Measurements from ENCODE around the gene TUSC2. TPM values are rescaled to one million over a fixed set of nuclear protein-coding genes. Genes with fewer than 3 reads are reported as not detected.
A peak's percentile ranks its signal among the peaks of the same experiment; 100 is the strongest.
"Not testable (repeated sequence)": the region's sequence is repeated elsewhere in the genome, so short reads cannot be mapped to it uniquely, and the experiment has no call there.

The TUSC2 gene
- total RNA-seq, 3 donors from 2014 or later = 40.8 to 48.7 (median 48.5) TPM

GRCh38 chr3:50292159-50293078, 35.6 kb downstream of the TUSC2 start, which contains the start of gene IFRD2:
Gene IFRD2 (minus strand): TSS chr3:50292429. CDS start chr3:50292274, 155 bp downstream.
- no peaks in the 10 kb centered on the region for H3K9me3 Mint-ChIP-seq
- DNase-seq = peak; percentile 94
- peaks cover 22% of the 10 kb centered on the region for H3K36me3 Mint-ChIP-seq (ENCODE audit: insufficient read depth)
- peaks cover 17% of the 10 kb centered on the region for H3K4me1 Mint-ChIP-seq (ENCODE audit: low read depth)
- H3K27me3 Mint-ChIP-seq (ENCODE audit: low read depth) = no peaks in the 10 kb centered on the region
- peak within 1 kb of the TSS; percentile 88 for H3K4me3 Mint-ChIP-seq
- ATAC-seq = peak; percentile 98

DNA sequence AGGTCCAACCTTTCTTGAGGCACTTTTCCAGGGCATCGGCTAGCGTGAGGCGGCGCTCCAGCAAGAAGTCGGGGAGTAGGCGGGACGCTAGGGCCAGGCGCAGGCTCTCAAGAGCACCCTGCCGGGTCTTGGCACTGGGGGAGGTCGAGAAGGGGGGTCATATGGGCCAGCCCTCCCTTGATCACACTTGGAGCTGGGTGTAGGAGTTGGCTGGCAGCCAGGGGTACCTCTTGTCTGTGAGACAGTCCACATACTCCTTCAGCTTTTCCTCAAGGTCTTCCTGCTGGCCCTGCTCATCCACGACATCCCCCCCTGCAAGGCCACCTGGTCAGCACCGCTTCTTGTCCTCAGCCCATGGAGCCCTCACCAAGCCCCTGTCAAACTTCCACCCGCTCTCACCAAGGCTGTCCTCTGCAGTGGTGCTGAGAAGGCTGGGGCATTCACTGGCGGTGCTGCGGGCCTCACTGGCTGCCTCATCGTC, 37.8 kb downstream of the TUSC2 start:
- H3K27me3 Mint-ChIP-seq (ENCODE audit: low read depth) = no peaks in the 10 kb centered on the region
- peaks cover 17% of the 10 kb centered on the region for H3K4me1 Mint-ChIP-seq (ENCODE audit: low read depth)
- ATAC-seq (no peak), DNase-seq (no peak)
- H3K9me3 Mint-ChIP-seq = no peaks in the 10 kb centered on the region
- peaks cover 22% of the 10 kb centered on the region for H3K36me3 Mint-ChIP-seq (ENCODE audit: insufficient read depth)
- peak overlapping the region; percentile 88 for H3K4me3 Mint-ChIP-seq

DNA sequence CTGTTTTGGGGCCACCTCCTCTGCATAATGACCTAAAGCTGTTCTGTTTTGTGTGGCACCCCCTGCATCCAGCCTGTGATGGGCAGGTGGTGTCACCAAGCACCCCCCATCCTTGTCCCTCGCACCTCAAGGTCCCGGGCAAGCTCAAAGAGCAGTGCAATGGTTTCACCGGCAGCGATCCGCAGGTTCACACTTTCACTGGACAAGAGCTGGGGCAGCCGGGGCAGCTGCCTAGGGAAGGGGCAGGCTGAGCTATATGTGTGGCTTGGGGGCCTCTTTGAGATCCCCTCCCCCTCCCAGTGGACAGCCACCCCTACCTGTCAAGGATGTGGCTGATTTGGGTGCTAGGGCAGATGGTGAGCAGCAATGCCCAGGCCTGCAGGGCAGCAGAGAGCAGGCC, 38.9 kb downstream of the TUSC2 start:
- ATAC-seq = no peak
- Mint-ChIP-seq H3K36me3 (ENCODE audit: insufficient read depth) (peaks cover 22% of the 10 kb centered on the region), H3K4me1 (ENCODE audit: low read depth) (peaks cover 17% of the 10 kb centered on the region), H3K4me3 (peak overlapping the region; percentile 88), H3K9me3 (no peaks in the 10 kb centered on the region), H3K27me3 (ENCODE audit: low read depth) (no peaks in the 10 kb centered on the region)
- no peak for DNase-seq

DNA sequence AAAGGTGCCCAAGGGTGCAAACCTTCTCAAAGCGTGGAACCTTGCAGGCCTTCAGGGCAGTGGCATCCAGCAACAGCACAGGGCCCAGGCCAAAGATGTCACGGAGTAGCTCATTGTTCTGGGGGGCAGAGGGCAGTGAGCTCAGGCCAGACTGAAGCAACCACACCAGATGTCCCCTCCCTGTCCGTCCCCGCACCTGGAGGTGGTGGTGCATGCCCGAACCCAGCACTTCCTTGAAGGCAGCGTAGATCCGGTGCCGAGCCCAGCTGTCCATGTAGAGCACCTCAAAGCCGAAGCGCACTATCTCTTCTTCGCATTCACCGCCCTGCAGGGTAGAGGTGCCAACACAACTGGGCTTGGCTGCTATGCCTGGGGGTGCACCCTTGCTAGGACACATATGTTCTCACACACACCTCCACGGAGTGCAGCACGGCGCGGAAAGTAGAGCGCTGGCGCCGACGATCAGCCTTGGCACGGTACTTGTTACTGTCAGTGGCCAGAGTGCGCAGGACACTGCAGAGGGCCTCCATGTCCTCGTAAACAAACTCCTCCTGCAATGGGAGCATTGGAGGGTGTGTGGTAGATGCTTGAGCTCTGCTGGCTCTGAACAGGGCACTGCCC, 39.5 kb downstream of the TUSC2 start:
- Mint-ChIP-seq H3K27me3 (ENCODE audit: low read depth) (no peaks in the 10 kb centered on the region), H3K9me3 (no peaks in the 10 kb centered on the region), H3K4me1 (ENCODE audit: low read depth) (peaks cover 17% of the 10 kb centered on the region), H3K36me3 (ENCODE audit: insufficient read depth) (peaks cover 22% of the 10 kb centered on the region), H3K4me3 (no peak overlapping the region)
- ATAC-seq (no peak), DNase-seq (no peak)

DNA sequence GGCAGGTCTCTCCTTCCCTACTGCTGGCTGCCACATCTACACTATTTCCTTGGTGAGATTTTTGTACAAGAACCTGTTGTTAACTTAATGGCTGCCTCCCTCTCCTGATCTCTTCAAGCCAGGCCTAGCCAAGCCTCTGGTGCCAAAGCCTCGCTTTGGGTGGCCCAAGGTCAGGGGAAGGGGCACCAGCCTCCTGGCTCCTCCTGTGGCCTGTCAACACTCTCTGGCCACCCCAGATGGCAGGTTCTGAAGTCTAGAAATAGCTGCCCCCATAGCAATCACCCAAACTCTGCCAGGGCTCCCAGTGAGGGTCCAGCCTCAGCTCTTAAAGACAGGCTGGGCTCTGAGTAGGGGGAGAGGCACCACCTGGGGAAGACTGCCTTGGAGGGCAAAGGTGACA, 40.8 kb downstream of the TUSC2 start:
- ATAC-seq = no peak
- no peak overlapping the region for H3K4me3 Mint-ChIP-seq
- H3K36me3 Mint-ChIP-seq (ENCODE audit: insufficient read depth) = peaks cover 22% of the 10 kb centered on the region
- no peaks in the 10 kb centered on the region for H3K27me3 Mint-ChIP-seq (ENCODE audit: low read depth)
- no peaks in the 10 kb centered on the region for H3K9me3 Mint-ChIP-seq
- H3K4me1 Mint-ChIP-seq (ENCODE audit: low read depth) = peaks cover 9% of the 10 kb centered on the region
- DNase-seq = no peak

GRCh38 chr3:50286322-50287227, 41.4 kb downstream of the TUSC2 start:
- DNase-seq (no peak), ATAC-seq (peak; percentile 10 to 13)
- peaks cover 22% of the 10 kb centered on the region for H3K36me3 Mint-ChIP-seq (ENCODE audit: insufficient read depth)
- H3K4me3 Mint-ChIP-seq = no peak overlapping the region
- peaks cover 9% of the 10 kb centered on the region for H3K4me1 Mint-ChIP-seq (ENCODE audit: low read depth)
- no peaks in the 10 kb centered on the region for H3K27me3 Mint-ChIP-seq (ENCODE audit: low read depth)
- H3K9me3 Mint-ChIP-seq = no peaks in the 10 kb centered on the region

DNA sequence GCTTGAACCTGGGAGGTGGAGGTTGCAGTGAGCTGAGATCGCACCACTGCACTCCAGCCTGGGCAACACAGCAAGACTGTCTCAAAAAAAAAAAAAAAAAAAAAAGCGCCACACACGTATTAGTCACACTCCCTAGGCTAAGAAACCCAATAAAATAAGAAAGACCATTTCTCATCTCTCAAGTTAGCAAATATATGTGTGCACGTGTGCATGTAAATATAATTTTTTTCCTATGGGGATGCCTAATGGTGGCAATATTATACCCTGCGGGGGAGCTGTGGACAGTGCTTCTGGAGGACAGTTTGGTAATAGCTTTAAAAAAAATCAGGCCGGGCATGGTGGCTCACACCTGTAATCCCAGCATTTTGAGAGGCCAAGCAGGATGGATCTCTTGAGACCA, 43.9 kb downstream of the TUSC2 start:
- not testable (repeated sequence) for H3K9me3 Mint-ChIP-seq; H3K4me3 Mint-ChIP-seq; H3K4me1 Mint-ChIP-seq (ENCODE audit: low read depth); H3K27me3 Mint-ChIP-seq (ENCODE audit: low read depth); ATAC-seq; DNase-seq
- peaks cover 12% of the 10 kb centered on the region for H3K36me3 Mint-ChIP-seq (ENCODE audit: insufficient read depth)

DNA sequence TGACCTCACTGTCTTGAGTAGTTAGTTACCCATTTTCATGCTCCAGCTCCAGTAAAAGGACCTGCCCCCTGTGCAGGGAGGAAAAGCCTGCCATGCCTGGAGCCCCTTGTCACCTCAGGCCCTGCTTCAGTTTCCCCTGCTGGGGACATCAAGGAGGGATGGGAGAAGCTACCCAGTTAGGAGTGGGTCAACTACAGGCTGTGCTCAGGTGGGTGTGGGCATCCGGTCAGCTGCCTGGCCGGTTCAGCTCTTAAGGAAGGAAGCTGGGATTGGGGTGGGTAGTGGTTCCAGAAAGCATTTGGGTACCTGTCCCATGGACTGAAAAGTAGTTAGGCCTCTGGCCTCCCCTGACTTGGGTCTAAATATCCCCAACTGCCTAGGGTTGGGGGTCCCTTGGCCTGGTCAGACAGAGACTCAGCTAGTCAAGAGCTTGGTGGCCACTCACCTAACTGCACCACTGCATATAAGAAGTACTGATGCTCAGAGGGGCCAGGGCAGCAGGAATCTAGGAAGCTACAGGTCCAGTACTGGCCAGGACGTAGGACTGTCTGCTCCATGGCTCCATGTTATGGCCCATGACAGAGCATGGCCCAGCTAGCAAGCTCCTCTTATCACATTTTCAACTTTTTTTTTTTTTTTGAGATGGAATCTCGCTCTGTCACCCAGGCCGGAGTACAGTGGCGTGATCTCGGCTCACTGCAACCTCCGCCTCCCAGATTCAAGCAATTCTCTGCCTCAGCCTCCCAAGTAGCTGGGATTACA, 48.6 kb downstream of the TUSC2 start:
- Mint-ChIP-seq H3K36me3 (ENCODE audit: insufficient read depth) (no peaks in the 10 kb centered on the region), H3K4me1 (ENCODE audit: low read depth) (peaks cover 14% of the 10 kb centered on the region), H3K27me3 (ENCODE audit: low read depth) (peaks cover 31% of the 10 kb centered on the region), H3K4me3 (no peak overlapping the region), H3K9me3 (no peaks in the 10 kb centered on the region)
- ATAC-seq = no peak
- no peak for DNase-seq

GRCh38 chr3:50278880-50279224, 49.2 kb downstream of the TUSC2 start, which contains the start of gene LSMEM2:
Gene LSMEM2 (plus strand): TSS chr3:50279087. CDS start chr3:50279114, 27 bp downstream.
- DNase-seq (no peak), ATAC-seq (no peak)
- no peaks in the 10 kb centered on the region for H3K9me3 Mint-ChIP-seq
- H3K36me3 Mint-ChIP-seq (ENCODE audit: insufficient read depth) = no peaks in the 10 kb centered on the region
- no peak within 1 kb of the TSS for H3K4me3 Mint-ChIP-seq
- peaks cover 35% of the 10 kb centered on the region for H3K27me3 Mint-ChIP-seq (ENCODE audit: low read depth)
- peaks cover 19% of the 10 kb centered on the region for H3K4me1 Mint-ChIP-seq (ENCODE audit: low read depth)

DNA sequence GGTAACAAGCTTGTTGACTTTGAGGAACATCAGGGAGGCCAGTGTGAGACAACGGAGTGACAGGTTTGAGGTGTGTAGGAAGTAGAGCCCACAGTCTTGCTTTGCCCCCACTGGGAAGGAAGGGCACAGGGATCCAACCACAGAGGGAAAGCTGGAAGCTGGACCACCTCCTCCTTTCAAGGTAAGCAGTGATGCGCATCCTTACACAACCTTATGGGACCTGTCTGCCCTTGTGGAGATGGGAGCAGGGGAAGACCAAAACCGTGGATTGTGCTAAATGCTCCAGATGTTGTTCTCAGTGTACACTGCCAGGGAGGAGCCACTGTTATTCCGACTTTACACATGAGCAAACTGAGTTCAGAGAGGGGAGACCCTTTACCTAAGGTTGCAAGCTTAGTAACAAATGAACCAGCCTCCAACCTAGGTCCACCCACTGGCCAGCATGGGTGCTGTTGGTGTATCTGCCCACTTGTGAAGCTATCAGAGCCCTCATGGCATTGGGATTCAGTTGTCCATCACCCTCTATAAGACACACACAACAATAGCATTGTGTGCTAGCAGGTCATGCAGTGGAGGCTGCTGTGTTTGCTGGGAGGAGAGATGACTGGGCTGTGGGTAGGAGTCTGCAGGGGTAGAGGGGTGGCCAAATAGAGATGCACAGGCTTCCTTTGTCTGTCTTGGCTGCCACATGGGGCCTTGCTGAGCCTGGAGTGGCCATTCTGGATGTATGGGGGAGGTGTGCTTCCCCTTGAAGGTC, 49.7 kb downstream of the TUSC2 start:
- H3K4me1 Mint-ChIP-seq (ENCODE audit: low read depth) = peaks cover 21% of the 10 kb centered on the region
- no peaks in the 10 kb centered on the region for H3K9me3 Mint-ChIP-seq
- ATAC-seq (no peak), DNase-seq (no peak)
- no peaks in the 10 kb centered on the region for H3K36me3 Mint-ChIP-seq (ENCODE audit: insufficient read depth)
- no peak overlapping the region for H3K4me3 Mint-ChIP-seq
- H3K27me3 Mint-ChIP-seq (ENCODE audit: low read depth) = peaks cover 37% of the 10 kb centered on the region

GRCh38 chr3:50276762-50277101, 51.3 kb downstream of the TUSC2 start:
- H3K4me1 Mint-ChIP-seq (ENCODE audit: low read depth) = peaks cover 28% of the 10 kb centered on the region
- no peak overlapping the region for H3K4me3 Mint-ChIP-seq
- DNase-seq = no peak
- H3K27me3 Mint-ChIP-seq (ENCODE audit: low read depth) = peaks cover 42% of the 10 kb centered on the region
- no peak for ATAC-seq
- no peaks in the 10 kb centered on the region for H3K36me3 Mint-ChIP-seq (ENCODE audit: insufficient read depth)
- no peaks in the 10 kb centered on the region for H3K9me3 Mint-ChIP-seq

DNA sequence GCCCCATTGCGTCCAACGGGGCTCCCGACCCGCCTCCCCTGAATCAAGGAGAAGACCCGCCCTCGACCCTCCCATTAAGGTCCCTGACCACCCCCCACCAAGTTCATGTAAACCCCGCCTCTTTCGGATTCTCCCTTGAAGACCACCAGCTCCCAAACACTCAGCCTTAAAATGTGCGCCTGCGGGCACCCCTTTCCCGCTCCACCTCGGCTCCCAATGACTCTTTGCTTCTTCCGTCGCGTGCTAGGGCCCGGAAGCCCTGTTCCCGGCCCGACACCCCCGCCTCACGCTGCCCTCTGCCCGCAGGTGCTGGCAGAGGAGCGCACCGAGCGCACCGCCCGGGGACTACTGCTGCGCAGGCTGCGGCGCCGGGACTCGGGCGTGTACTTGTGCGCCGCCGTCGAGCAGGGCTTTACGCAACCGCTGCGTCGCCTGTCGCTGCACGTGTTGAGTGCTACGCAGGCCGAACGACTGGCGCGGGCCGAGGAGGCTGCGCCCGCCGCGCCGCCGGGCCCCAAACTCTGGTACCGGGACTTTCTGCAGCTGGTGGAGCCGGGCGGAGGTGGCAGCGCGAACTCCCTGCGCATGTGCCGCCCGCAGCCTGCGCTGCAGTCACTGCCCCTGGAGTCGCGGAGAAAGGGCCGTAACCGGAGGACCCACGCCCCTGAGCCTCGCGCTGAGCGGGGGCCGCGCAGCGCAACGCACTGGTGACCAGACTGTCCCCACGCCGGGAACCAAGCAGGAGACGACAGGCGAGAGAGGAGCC, 51.8 kb downstream of the TUSC2 start:
- Mint-ChIP-seq H3K4me3 (peak overlapping the region; percentile 49), H3K27me3 (ENCODE audit: low read depth) (peaks cover 45% of the 10 kb centered on the region), H3K9me3 (no peaks in the 10 kb centered on the region), H3K36me3 (ENCODE audit: insufficient read depth) (no peaks in the 10 kb centered on the region), H3K4me1 (ENCODE audit: low read depth) (peaks cover 31% of the 10 kb centered on the region)
- DNase-seq = no peak
- peak; percentile 45 to 54 for ATAC-seq
